Heart left ventricle (tissue), 13 donors: ENCODE results near the gene XBP1.

ENCODE experiments used
- POLR2A ChIP-seq, 2 donors: fragments of 450-650 bp; IDR thresholded peaks; one replicate each; pipeline ENCODE4 v1.6.1; 2017; ENCODE audit warnings: antibody characterized with exemption in 2 of 2, mild to moderate bottlenecking in 2 of 2, moderate library complexity in 2 of 2
- TF ChIP-seq, protein P1 (sequence below), 12 donors: fragments of 200-600 bp; sonication (generic) in 4 of 12; IDR thresholded peaks; one replicate each; pipeline versions ENCODE4 v1.5.0 to v1.8.0; 2018 to 2022; ENCODE audit warnings: antibody characterized with exemption in 12 of 12, mild to moderate bottlenecking in 5 of 12
- donor health status: ischemic (EF 13 %, LVEDD 7.1; RV severe dilation, severe dysfunction).
- donor health status: DM: no; HTN: yes; CAD: no.
- donor health status: DM: no; HTN: no; CAD: no.
- donor health status: ischemic (EF 25% LVEDD 6.9; RV normal size, moderate dysfunction).
- donor health status: ischemic (EF 25% LVEDD 5.7; RV mildly dilated, moderate dysfunction).
- donor health status: ischemic (EF 35%, LVEDD 5.7; RV mildly dilated, moderate dysfunction).
- donor health status: nonischemic (EF 11% LVEDD 7.7; RV severe dilation, severe dysfunction).
- donor health status: DM: yes; HTN: yes; CAD: no.
- donor health status: PGD.
- donor health status: ischemic (EF 29% LVEDD 5.4; RV normal size, mild dysfunction).
- donor health status: nonischemic (EF 23%, LVEDD 6.1; RV moderate dilation, normal function).

DNA sequence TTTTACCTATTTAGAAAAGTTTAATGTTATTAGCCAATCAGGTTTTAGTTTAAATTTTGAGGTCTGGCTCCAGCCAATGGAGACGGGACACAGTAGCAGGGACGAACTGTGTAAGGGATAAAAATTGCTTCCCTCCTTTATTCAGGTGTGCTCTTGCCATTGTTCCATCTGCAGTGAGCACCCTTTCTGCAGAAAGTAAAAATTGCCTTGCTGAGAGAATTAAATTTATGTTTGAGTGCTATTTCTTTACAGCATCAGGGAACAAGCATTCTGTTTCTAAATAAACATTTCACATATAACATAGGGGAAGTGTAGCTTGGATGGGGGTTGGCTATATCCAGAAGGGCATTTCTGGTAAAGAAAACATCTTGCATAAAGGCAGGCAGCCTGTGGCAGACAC lies 46.6 kb upstream of the XBP1 start:
- TF ChIP-seq, protein P1, sequence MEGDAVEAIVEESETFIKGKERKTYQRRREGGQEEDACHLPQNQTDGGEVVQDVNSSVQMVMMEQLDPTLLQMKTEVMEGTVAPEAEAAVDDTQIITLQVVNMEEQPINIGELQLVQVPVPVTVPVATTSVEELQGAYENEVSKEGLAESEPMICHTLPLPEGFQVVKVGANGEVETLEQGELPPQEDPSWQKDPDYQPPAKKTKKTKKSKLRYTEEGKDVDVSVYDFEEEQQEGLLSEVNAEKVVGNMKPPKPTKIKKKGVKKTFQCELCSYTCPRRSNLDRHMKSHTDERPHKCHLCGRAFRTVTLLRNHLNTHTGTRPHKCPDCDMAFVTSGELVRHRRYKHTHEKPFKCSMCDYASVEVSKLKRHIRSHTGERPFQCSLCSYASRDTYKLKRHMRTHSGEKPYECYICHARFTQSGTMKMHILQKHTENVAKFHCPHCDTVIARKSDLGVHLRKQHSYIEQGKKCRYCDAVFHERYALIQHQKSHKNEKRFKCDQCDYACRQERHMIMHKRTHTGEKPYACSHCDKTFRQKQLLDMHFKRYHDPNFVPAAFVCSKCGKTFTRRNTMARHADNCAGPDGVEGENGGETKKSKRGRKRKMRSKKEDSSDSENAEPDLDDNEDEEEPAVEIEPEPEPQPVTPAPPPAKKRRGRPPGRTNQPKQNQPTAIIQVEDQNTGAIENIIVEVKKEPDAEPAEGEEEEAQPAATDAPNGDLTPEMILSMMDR (IDR thresholded peaks at IDR 0.05), result no peak
- TF ChIP-seq POLR2A (IDR thresholded peaks at IDR 0.05), result no peak
